ENCODE data around the gene STIM1. TPM values are rescaled to one million over a fixed set of nuclear protein-coding genes. Genes with fewer than 3 reads are reported as not detected.

Gene STIM1
- total RNA-seq, 1 donor: 57.9 TPM

GRCh38 chr11:4054643-4055042 is 199.2 kb downstream of the STIM1 start:
- no peak overlapping the region for H2AFZ ChIP-seq (ENCODE audit: low read length)
- TF ChIP-seq CTCF (IDR thresholded peaks at IDR 0.05; ENCODE audit: extremely low read depth, low read depth, low read length): no peak
- H3K79me2 ChIP-seq (ENCODE audit: insufficient read depth, low read length): no peaks in the 10 kb centered on the region
- no peak overlapping the region for H3K4me3 ChIP-seq (ENCODE audit: insufficient read depth, low read length)
- no peak overlapping the region for H3K4me2 ChIP-seq (ENCODE audit: insufficient read depth, low read length)
- H3K36me3 ChIP-seq (ENCODE audit: insufficient read depth, low read length): peaks cover 5% of the 10 kb centered on the region
- DNase-seq (ENCODE audit: insufficient read length, low spot score, missing footprints): no peak
- H3K27me3 ChIP-seq (ENCODE audit: insufficient read depth, low read length): no peaks in the 10 kb centered on the region
- no peaks in the 10 kb centered on the region for H3K9me3 ChIP-seq (ENCODE audit: low read depth, low read length)
- no peaks in the 10 kb centered on the region for H4K20me1 ChIP-seq (ENCODE audit: insufficient read depth, low read length)
- no peak overlapping the region for H3K27ac ChIP-seq (ENCODE audit: low read depth, low read length)
- H3K4me1 ChIP-seq (ENCODE audit: insufficient read depth, low read length): peaks cover 14% of the 10 kb centered on the region

- Histone ChIP-seq H3K27ac (ENCODE audit: low read depth, low read length) (no peak overlapping the region), H3K4me3 (ENCODE audit: insufficient read depth, low read length) (no peak overlapping the region), H4K20me1 (ENCODE audit: insufficient read depth, low read length) (no peaks in the 10 kb centered on the region), H2AFZ (ENCODE audit: low read length) (no peak overlapping the region), H3K4me1 (ENCODE audit: insufficient read depth, low read length) (peaks cover 27% of the 10 kb centered on the region), H3K4me2 (ENCODE audit: insufficient read depth, low read length) (no peak overlapping the region), H3K79me2 (ENCODE audit: insufficient read depth, low read length) (no peaks in the 10 kb centered on the region), H3K9me3 (ENCODE audit: low read depth, low read length) (no peaks in the 10 kb centered on the region), H3K36me3 (ENCODE audit: insufficient read depth, low read length) (peaks cover 17% of the 10 kb centered on the region), H3K27me3 (ENCODE audit: insufficient read depth, low read length) (no peaks in the 10 kb centered on the region)
- TF ChIP-seq CTCF (IDR thresholded peaks at IDR 0.05; ENCODE audit: extremely low read depth, low read depth, low read length): no peak
- no peak for DNase-seq (ENCODE audit: insufficient read length, low spot score, missing footprints)
Measured at GRCh38 chr11:4059424-4059823, 204.0 kb downstream of the STIM1 start.

GRCh38 chr11:4060182-4060923 is 204.9 kb downstream of the STIM1 start:
- Histone ChIP-seq H3K27me3 (ENCODE audit: insufficient read depth, low read length) (no peaks in the 10 kb centered on the region), H3K79me2 (ENCODE audit: insufficient read depth, low read length) (no peaks in the 10 kb centered on the region), H3K4me2 (ENCODE audit: insufficient read depth, low read length) (no peak overlapping the region), H3K27ac (ENCODE audit: low read depth, low read length) (no peak overlapping the region), H4K20me1 (ENCODE audit: insufficient read depth, low read length) (no peaks in the 10 kb centered on the region), H2AFZ (ENCODE audit: low read length) (no peak overlapping the region), H3K4me1 (ENCODE audit: insufficient read depth, low read length) (peaks cover 31% of the 10 kb centered on the region), H3K9me3 (ENCODE audit: low read depth, low read length) (no peaks in the 10 kb centered on the region), H3K36me3 (ENCODE audit: insufficient read depth, low read length) (peaks cover 17% of the 10 kb centered on the region), H3K4me3 (ENCODE audit: insufficient read depth, low read length) (no peak overlapping the region)
- no peak for TF ChIP-seq CTCF (IDR thresholded peaks at IDR 0.05; ENCODE audit: extremely low read depth, low read depth, low read length)
- DNase-seq (ENCODE audit: insufficient read length, low spot score, missing footprints): no peak

- no peaks in the 10 kb centered on the region for H3K79me2 ChIP-seq (ENCODE audit: insufficient read depth, low read length)
- peaks cover 17% of the 10 kb centered on the region for H3K36me3 ChIP-seq (ENCODE audit: insufficient read depth, low read length)
- no peak for DNase-seq (ENCODE audit: insufficient read length, low spot score, missing footprints)
- H4K20me1 ChIP-seq (ENCODE audit: insufficient read depth, low read length): no peaks in the 10 kb centered on the region
- H3K9me3 ChIP-seq (ENCODE audit: low read depth, low read length): no peaks in the 10 kb centered on the region
- H2AFZ ChIP-seq (ENCODE audit: low read length): no peak overlapping the region
- H3K4me1 ChIP-seq (ENCODE audit: insufficient read depth, low read length): peaks cover 33% of the 10 kb centered on the region
- H3K4me3 ChIP-seq (ENCODE audit: insufficient read depth, low read length): no peak overlapping the region
- TF ChIP-seq CTCF (IDR thresholded peaks at IDR 0.05; ENCODE audit: extremely low read depth, low read depth, low read length): no peak
- H3K27me3 ChIP-seq (ENCODE audit: insufficient read depth, low read length): no peaks in the 10 kb centered on the region
- H3K4me2 ChIP-seq (ENCODE audit: insufficient read depth, low read length): no peak overlapping the region
- H3K27ac ChIP-seq (ENCODE audit: low read depth, low read length): no peak overlapping the region
Measured at GRCh38 chr11:4061700-4062099, 206.2 kb downstream of the STIM1 start.

Measured in osteoblast (primary cell).